ENCODE data around the gene ALG9.
"Not testable (repeated sequence)": the region's sequence is repeated elsewhere in the genome, so short reads cannot be mapped to it uniquely, and the experiment has no call there.

Gene ALG9

DNA sequence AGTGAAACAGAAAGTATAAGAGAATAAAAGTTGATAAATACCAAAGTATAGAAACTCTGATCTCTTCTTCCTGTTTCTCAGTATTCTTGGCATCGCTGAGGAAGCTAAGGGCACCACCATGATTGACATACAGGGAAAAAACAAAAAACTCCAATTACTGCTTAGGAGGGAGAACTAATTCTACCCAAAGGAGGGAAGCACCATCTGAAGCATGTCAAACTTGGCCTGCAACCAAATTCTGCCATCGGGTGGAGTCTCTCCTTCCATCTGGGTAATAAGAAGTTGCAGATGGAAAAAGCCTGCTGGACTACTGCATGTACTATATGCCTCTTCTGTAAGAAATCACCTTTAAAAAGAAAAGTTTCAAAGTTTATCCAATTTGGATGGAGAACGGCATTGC, 74.7 kb downstream of the ALG9 start:
- no peak for DNase-seq (ENCODE audit: low spot score)

DNA sequence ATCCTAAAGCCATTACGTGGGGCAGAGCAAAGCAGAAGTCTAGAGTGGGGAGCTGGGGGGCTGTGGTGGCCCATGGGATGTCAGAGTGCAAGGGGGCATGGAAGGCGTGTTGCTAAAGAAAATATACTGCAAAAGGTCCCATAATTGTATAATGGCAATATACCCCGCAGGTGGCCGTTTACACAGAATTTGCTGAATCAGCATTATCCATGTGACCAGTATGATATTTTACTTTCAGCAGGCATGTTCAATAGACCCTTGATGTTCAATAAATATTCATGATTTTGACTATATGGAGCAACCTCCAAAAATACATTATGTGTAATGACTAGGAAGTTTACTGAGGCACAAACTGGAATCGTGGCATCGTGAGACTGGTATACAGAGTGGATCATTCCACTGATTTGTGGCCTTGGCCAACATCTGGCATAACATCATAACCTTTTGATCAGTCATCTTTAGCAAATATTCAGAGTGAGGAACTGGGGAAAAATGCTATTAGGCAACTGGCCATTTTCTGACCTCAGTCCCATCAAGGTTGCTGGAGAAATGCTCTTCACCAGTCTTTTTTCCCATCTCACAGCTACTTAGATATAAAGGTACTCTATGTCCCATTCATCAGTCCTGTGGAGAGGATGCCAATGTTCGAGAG, 75.9 kb downstream of the ALG9 start:
- no peak for DNase-seq (ENCODE audit: low spot score)

DNA sequence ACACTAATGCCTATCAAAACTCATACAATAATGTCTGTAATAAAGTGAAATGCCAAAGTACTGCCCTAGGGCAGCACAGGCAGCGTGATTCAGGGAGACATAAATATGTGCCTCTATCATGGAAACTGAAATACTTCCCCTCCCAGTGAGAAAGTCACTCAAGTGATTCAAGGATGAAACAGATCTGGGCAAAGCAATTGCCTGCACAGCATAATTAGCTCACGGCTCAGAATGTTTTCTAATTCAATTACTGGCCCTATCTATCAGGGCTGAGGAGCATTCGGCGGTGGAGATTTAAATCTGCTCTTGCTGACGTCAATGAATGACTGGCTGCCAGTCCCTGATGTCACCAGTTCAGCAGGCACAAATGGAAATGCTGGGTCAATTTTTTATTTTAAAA, 77.5 kb downstream of the ALG9 start:
- DNase-seq (ENCODE audit: low spot score): no peak

DNA sequence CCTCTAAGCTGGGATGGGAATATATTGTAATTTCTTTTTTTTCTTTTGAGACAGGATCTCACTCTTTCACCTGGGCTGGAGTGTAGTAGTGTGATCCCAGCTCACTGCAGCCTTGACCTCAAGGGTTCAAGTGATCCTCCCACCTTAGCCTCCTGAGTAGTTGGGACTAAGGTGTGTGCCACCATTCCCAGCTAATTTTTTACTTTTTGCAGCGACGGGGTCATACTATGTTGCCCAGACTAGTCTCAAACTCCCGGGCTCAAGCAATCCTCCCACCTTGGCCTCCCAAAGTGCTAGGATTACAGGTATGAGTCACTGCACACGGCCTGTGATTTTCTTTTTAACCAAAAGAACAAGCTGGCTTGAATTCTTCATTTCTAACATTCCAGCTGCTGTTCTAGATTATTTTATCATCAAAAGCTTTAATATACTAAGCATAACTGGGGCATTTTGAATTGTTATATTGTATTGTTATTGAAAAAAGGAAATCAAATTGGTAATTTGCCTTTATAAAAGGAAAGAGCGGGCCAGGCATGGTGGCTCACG, 78.4 kb downstream of the ALG9 start:
- no peak for DNase-seq (ENCODE audit: low spot score)

DNA sequence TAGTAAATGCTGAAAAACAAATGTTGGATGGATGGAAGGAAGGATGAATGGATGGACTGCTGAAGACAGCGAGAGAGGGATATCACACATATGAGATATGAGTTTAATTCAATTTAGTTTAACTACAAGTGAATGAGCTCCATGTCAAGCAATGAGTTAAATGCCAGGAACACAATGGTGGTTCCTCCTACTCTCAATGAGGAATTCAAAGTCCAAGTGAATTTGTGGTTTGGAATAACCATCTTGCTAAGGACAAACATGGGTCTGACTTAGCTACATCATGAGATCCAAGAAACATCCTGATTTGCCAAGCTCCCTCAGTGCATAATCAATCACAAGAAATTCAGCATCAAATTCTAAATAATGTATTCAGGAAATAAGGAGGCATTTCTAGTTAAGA, 79.1 kb downstream of the ALG9 start:
- DNase-seq (ENCODE audit: low spot score): no peak

DNA sequence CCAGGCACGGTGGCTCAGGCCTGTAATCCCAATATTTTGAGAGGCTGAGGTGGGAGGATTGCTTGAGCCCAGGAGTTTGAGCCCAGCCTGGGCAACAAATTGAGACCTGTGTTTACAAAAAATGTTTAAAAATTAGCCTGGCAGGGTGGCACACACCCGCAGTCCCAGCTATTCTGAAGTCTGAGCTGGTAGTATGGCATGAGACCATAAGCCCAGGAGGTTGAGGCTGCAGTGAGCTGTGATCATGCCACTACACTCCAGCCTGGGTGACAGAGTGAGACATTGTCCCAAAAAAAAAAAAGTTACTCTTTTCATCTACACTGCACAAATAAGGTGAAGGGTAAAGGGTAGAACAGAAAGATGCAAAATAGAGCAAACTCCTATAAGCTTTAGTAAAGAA, 82.9 kb downstream of the ALG9 start:
- DNase-seq (ENCODE audit: low spot score): no peak

DNA sequence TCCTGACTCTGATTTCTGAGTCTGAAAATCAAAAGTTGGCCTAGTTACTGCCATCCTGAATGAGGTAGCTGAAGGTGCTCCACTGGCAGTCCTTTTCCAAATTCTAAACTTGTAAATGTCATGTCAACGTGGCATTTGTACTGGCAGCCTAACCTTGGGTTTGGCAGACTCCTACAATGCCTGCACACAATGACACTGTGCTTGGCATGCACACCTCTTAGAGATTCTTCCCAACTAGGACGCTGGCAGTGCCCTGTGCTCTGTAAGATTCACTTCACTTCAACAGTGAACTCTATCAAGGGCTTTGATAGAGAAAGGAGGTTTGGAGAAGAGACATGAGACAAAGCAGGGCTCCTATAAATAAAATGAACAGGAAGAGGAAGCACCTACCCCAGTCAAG, 83.3 kb downstream of the ALG9 start:
- DNase-seq (ENCODE audit: low spot score): no peak

DNA sequence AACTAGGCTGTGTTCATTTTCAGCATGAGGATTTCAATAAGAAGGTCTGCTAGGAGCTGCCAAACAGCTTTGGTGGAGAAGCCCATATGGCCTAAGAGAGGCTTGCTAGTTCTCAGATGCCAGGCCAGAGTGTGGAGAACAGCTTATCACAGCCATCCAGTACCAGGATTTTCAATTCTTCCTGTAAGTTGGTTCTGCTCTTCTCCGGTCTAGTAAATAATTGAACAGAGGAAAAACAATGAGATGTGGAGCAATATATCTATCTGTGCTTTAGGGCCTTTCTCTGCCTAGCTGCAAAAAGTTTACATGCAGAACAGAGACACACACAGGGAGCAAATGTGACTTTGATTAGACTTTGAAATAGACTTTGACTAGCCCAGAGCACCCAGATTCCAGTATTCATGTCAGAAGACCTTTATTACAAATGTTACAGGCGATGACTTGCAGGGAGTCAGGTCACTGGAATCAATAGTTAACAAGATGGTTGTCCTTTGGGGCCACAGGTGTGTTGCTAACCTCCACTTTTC, 85.4 kb downstream of the ALG9 start:
- DNase-seq (ENCODE audit: low spot score): no peak

DNA sequence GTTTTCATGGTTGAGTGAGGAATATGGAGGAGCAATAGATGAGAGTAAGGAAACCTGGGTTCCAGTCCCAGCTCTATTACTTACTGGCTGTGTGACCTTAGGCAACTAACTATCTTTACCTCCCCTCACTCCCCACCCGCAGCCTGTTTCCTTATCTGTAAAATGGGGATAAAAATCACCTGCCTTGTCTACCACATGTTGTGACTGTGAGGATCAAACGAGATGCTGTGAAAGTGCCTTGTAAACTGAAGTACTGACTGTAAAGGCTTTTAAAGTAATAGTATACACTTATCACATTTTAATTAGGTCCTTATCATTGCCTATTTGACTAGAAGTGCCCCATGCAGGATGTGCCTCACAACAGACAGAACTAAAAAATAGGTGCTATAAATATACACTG, 86.3 kb downstream of the ALG9 start:
- DNase-seq (ENCODE audit: low spot score): no peak

DNA sequence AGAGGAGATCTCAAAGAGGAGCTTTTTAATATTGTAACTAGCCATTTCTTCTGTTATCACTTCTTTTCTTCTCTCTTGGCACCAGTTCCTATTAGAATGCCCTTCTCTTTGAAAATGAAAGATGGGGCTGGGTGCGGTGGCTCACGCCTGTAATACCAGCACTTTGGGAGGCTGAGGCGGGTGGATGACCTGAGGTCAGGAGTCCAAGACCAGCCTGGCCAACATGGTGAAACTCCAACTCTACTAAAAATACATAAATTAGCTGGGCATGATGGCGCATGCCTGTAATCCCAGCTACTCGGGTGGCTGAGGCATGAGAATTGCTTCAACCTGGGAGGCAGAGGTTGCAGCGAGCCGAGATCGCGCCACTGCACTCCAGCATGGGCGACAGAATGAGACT, 87.1 kb downstream of the ALG9 start:
- DNase-seq (ENCODE audit: low spot score): not testable (repeated sequence)

DNA sequence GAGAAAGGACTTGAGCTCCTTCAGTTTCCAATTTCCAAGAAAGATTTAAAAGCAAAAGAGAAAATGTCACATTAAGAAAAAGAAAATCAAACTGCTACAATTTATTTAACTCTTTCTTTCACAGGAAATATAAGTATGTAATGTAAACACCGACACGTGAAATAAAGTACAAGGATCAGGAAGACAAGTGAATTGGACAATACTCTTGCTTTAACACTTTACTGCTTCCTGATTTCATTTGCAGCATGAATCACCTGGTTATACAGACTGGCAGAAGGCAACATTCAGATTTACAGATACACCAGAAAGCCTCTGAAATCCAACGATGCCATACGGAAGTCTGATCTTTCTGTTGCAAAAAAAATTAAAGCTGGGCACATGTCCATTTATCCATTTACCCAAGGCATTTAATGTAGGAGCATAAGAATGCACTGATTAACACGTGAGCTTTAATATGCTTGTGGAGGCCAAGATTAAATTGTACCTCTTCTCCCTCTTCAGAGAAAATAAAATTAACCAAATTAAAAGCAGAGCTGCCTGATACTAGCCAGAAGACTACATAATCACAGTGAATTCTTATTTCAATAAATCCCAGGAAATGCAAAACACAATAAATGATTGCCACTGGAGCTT, 89.2 kb downstream of the ALG9 start:
- DNase-seq (ENCODE audit: low spot score): no peak

DNA sequence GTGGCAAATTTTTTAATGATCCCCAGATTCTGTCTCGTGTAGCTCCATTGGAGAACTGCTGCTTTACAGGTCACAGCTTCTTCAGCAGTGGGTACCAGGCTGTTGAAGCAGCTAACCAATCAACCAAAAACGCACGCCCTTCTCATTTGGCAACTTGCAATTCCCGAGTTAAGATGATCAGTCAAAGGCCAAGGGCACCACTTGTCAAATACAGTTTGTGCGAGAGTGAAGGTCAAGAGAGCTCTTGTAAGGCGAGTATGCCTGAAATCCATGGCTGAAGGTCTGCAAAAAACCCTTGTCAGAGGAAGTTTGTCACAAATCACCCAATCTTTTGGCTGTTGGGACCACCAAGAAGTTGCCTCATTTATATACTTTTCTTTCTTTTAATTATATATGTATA, 92.3 kb downstream of the ALG9 start:
- DNase-seq (ENCODE audit: low spot score): no peak

DNA sequence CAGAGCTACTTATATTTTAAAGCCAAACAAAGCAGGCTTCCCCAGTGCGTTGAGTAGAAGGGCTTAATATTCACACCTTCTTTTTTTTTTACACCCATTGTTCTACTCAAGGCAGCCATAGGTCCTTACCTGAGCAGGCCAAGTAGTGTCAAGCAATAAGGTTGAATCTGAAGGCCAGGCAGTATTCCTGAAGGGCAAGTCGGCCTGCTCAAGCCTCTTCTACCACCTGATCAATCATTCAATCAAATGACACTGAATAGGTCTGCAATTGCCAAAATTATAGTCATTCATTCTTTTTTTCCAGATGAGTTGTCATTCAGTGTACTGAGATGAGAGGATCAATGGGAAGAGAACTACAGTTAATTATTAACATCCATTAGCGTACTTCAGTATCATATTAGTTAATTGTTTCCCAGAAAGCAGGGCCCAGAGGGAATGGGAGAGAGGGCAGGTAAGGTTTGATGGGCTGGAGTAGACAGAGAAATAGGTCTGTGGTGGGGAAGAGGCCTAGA, 93.3 kb downstream of the ALG9 start:
- no peak for DNase-seq (ENCODE audit: low spot score)

DNA sequence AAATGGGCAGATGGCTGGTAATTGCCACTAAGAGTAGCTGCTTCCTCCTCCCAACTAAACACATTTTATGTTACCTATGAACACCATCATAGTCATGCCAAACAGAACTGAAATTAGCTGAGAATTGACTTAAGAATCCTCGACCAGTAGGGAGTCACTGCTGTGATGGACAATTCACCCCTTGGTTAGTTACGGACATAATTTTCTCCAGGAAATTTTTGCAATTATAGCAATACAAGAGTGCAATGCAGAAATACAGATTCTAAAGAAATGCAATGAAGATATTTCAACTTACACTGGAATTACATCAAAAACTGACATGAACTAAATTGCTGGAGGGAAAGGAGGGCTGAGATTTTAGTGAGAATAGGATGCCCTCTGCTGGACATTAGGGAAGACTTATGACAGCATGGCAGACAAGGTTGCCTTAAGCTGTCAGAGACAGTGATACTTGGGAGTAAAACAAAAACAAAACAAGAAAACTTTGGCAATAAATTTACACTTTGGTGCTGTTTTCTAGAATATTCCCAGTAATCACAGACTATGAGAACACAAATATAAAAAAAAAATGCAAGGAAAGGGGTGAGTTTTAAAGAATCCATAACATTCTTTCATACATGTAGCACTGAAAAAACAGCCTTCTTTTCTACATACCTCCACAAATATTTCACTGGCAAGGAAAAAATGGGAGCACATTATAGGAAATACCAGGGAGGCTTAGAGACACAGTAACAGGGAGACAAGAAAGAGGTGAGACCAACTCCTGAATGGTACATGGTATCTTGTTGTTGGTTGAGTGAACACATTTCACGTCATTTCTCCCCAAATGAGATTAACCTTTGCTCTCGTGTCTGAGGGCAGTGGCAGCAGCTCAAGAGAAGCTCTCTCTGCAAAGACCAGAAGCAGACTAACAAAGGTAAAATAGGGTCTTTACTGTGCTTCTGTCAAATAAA, 94.0 kb downstream of the ALG9 start:
- DNase-seq (ENCODE audit: low spot score): peak; percentile 85

DNA sequence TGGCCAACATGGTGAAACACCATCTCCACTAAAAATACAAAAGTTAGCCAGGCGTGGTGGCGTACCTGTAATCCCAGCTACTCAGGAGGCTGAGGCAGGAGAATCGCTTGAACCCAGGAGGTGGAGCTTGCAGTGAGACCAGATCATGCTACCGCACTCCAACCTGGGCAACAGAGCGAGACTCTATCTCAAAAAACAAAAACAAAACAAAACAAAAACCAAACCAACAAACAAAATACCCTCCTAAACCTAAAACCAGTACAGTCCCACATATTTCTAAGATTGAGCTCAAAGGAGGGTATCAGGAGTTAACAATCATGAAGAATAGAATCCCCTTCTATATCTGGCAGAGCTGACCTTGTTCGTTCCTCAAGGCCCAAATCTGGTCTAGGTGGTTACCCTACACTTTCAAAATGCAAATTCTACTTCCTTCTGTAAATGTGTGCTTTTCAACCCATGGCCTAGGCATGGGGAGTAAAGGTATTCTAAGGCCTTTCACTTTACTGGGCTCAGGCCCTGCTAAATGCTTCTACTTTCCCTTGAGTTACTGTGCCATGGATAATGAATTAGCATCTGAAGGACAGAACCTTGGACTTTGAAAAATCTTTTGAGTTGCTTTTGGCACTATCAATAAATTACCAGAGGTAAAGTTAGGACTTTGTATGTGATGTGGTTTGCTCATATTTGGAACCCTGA, 94.8 kb downstream of the ALG9 start:
- peak; percentile 50 for DNase-seq (ENCODE audit: low spot score)

DNA sequence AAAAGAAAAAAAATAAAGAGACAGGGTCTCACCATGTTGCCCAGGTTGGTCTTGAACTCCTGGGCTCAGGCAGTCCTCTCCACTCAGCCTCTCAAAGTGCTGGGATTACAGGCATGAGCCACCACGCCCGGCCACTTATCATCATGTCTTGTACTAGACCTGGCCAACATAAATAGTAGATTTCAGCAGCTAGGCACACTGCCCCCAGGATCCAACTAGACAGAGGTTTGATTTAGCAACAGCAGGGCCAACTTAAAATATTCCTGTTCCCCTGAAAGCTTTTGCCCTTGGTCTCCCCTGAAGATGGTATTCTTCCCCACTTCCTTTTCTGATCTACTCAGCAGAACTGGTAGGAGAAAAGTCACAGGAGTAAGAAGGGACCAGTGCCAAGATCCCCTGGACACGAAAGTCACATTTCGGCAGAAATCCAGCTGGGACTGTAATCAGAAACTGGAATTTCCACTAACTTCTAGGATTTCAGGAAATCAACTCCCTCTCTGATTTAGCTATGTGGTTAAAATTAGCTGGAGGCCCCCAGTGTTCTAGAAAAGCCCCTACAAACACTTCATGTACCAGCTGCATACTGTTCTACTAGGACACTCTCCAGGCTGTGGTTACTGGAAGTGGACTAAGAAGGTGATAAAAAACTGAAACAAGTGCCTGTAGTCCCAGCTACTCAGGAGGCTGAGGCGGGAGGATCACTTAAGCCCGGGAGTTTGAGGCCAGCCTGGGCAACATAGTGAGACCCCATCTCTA, 96.2 kb downstream of the ALG9 start:
- no peak for DNase-seq (ENCODE audit: low spot score)

DNA sequence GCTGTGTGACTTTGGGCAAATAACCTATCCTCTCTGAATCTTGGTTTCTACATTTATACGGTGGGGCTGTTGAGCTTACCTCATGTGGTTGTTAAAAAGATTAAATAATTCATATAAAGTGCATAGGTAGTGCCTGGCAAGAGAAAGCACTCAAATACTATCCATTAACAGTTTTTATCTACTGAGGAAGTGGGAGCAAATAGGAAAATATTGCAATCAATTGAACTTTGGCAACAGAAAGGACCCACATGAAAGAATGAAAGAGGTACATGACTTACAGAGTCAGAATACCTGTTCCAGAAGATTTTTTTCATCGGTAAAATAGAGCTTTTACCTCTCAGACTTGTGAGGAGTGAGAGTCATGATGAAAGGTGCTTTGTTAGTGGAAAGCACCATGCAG, 98.8 kb downstream of the ALG9 start:
- DNase-seq (ENCODE audit: low spot score): no peak

DNA sequence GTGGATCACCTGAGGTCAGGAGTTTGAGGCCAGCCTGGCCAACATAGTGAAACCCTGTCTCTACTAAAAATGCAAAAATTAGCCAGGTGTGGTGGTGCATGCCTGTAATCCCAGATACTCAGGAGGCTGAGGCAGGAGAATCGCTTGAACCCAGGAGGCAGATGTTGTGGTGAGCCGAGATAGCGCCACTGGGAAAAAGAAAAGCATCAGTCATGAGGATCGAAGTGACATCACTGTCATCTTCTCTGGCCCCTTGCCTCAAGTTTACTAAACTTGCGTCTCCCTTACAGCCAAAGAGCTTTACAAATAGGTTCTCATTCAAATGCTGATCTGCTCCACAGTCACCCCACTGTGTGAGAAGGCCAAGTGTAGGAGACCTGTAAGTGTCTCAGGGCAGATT, 100.2 kb downstream of the ALG9 start:
- not testable (repeated sequence) for DNase-seq (ENCODE audit: low spot score)

DNA sequence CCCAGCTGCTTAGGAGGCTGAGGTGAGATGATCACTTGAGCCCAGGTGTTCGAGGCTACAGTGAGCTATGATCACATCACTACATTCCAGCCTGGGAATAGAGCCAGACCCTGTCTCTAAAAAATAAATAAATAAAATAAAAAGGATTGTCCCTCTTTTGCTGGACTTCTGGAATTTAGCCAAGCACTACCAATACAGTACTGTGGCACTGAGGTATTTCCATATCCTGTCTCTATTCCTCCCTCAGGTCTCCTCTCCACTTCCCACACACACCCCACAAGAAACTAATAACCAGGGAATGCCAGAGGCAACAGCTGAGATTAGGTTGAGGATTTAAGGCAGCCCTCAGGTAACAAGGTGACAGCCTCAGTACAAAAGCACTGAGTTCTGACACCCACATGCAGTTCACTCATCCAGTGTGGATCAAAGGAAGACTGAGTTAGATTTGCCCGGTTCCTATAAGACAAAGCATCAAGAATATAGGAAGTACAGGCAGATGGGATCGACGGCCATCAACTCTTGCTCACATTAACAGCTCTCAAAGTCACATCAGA, 100.7 kb downstream of the ALG9 start:
- no peak for DNase-seq (ENCODE audit: low spot score)

DNA sequence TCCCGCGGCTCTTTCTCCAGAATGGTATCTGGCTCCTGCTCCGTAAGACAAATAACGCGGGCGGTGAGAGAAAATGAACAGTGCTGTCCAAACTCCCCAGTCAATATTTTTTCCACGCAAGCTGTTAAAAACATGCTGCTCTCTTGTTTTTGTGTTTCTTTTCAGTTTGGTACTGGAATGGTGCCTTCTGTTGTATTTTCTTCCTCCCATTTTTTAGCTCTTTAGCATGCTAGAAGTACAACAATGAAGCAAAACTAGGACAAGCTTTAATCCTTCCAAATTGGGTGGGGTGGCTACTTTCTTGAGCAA, 104.6 kb downstream of the ALG9 start:
- no peak for DNase-seq (ENCODE audit: low spot score)

Data from NAMALWA (cell line).